K562 (cell line): ENCODE data around the gene CREB3L2. TPM values are rescaled to one million over a fixed set of nuclear protein-coding genes. Genes with fewer than 3 reads are reported as not detected.

Source experiments
- MYC ChIP-seq, 2 experiments: fragments of 250-450 bp in 1 of 2; sonication (Bioruptor Pico) in 1 of 2; IDR thresholded peaks; 2 replicates each; pipeline versions ENCODE4 v1.5.1 to v1.6.1; 2012 to 2021; ENCODE audit warnings: low read depth in 2 of 2, borderline replicate concordance in 1 of 2, improper control_type of control experiment in 1 of 2, low read length in 1 of 2, mild to moderate bottlenecking in 1 of 2, moderate library complexity in 1 of 2
- NCOR1 ChIP-seq: fragments of 450-650 bp; IDR thresholded peaks from 2 replicates; pipeline ENCODE4 v1.6.1; 2016; ENCODE audit warnings: mild to moderate bottlenecking, moderate library complexity
- OTX1 ChIP-seq: fragments of 450-650 bp; formaldehyde crosslinking; IDR thresholded peaks from 2 replicates; pipeline ENCODE4 v1.4.0; 2022; ENCODE audit warnings: mild to moderate bottlenecking
- SAP30 ChIP-seq: fragments of 200-600 bp; sonication (generic); IDR thresholded peaks from 2 replicates; pipeline ENCODE4 v1.6.1; 2012; ENCODE audit warnings: borderline replicate concordance, low read depth, mild to moderate bottlenecking, moderate library complexity, low read length, control low read depth, inconsistent platforms; ENCODE audit not compliant: insufficient read depth, poor library complexity, severe bottlenecking
- ZNF124 ChIP-seq: sonication (generic); formaldehyde crosslinking; IDR thresholded peaks from 2 replicates; pipeline ENCODE4 v1.8.1; 2022; ENCODE audit warnings: missing genetic modification reagents
- ZNF140 ChIP-seq: fragments of 250-450 bp; sonication (Bioruptor Pico); IDR thresholded peaks from 2 replicates; pipeline ENCODE4 v1.8.0; 2021; ENCODE audit warnings: moderate library complexity, mild to moderate bottlenecking, inconsistent platforms
- ZNF354B ChIP-seq: fragments of 250-450 bp; sonication (Bioruptor Pico); IDR thresholded peaks from 2 replicates; pipeline ENCODE4 v1.4.0; 2020
- ZNF75A ChIP-seq: fragments of 450-650 bp; formaldehyde crosslinking; IDR thresholded peaks from 2 replicates; pipeline ENCODE4 v1.4.0; 2020; ENCODE audit warnings: mild to moderate bottlenecking
- polyA plus RNA-seq, 8 experiments: library from polyadenylated mRNA; depleted of rRNA in 4 of 8; stranded (reverse) in 5 of 8; unstranded in 3 of 8; fragments of >200 nt; fragmentation: Nextera tagmentation in 2 of 8; fragmentation: Illumina TruSeq in 1 of 8; extraction: Ambion mirVana in 2 of 8; extraction: Trizol in 1 of 8; gene quantifications; 2 replicates each; pipeline versions ENCODE4 v1.2.1 to v1.2.3, GENCODE V29; 2011 to 2014; ENCODE audit warnings: inconsistent platforms in 1 of 8, missing spikeins in 1 of 8
- total RNA-seq, 7 experiments: library from RNA; depleted of rRNA in 6 of 7; stranded (reverse); fragments of >200 nt in 6 of 7; fragmentation: Illumina TruSeq in 2 of 7; extraction: Trizol in 2 of 7; gene quantifications; 2 replicates each; pipeline versions ENCODE4 v1.2.1 to v1.2.3, GENCODE V29; 2011 to 2021; ENCODE audit warnings: low replicate concordance in 1 of 7
- TF ChIP-seq, protein P1 (sequence below): fragments of 450-650 bp; IDR thresholded peaks from 2 replicates; pipeline ENCODE4 v1.6.1; 2016; ENCODE audit warnings: low read depth
- TF ChIP-seq, protein P2 (sequence below): fragments of 250-450 bp; sonication (Bioruptor Pico); IDR thresholded peaks from 2 replicates; pipeline ENCODE4 v1.9.0; 2021; ENCODE audit warnings: mild to moderate bottlenecking, inconsistent platforms
- TF ChIP-seq, protein P3 (sequence below): IDR thresholded peaks from 2 replicates; pipeline ENCODE4 v1.6.1; 2011; ENCODE audit warnings: borderline replicate concordance, low read depth, mild to moderate bottlenecking, moderate library complexity, low read length; ENCODE audit not compliant: insufficient read depth, poor library complexity, severe bottlenecking
- TF ChIP-seq, protein P4 (sequence below): fragments of 250-450 bp; sonication (Bioruptor Pico); IDR thresholded peaks from 2 replicates; pipeline ENCODE4 v1.5.0; 2021

CREB3L2 gene
- total and polyA plus RNA-seq, 9 of the 15 experiments (the other 6 are each of a cell fraction or from before 2014, with no cell fraction given) = 7.1 to 45.6 (median 15.8) TPM

DNA sequence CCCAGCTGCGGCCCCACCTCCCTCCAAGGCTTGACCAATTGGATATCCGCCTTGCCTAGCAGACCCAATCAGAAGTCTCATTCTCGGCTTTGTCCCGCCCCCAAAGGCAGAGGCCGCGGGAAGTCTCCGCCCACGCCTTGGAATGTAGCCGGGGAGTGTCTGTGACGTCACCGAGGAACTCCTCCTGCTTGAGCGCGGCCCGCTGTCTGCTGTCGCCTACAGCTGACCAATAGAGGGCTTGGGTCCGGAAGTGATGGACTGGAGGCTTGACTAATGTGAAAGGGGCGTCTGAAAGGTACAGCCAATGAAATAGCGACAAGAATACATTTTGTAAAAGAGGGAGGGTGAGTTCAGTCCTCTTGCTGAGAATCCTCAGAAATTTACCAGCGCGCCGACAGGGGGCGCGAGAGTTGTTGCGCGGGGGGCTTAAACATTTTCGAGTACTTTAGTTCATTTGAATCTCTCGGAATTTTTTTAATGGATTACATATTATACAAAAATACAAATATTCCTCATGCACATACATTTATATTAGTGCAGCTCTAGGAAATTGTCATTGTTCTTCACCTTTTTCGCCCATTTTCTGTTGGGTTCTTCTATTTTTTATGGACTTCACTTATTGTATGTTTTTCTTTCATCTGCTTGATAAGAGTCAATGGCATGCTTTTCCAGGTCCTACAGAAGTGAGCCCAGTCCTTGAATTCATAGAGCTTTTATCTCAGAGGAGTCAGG is 376 bp upstream of the CREB3L2 start (continued):
- TF ChIP-seq, protein P1, sequence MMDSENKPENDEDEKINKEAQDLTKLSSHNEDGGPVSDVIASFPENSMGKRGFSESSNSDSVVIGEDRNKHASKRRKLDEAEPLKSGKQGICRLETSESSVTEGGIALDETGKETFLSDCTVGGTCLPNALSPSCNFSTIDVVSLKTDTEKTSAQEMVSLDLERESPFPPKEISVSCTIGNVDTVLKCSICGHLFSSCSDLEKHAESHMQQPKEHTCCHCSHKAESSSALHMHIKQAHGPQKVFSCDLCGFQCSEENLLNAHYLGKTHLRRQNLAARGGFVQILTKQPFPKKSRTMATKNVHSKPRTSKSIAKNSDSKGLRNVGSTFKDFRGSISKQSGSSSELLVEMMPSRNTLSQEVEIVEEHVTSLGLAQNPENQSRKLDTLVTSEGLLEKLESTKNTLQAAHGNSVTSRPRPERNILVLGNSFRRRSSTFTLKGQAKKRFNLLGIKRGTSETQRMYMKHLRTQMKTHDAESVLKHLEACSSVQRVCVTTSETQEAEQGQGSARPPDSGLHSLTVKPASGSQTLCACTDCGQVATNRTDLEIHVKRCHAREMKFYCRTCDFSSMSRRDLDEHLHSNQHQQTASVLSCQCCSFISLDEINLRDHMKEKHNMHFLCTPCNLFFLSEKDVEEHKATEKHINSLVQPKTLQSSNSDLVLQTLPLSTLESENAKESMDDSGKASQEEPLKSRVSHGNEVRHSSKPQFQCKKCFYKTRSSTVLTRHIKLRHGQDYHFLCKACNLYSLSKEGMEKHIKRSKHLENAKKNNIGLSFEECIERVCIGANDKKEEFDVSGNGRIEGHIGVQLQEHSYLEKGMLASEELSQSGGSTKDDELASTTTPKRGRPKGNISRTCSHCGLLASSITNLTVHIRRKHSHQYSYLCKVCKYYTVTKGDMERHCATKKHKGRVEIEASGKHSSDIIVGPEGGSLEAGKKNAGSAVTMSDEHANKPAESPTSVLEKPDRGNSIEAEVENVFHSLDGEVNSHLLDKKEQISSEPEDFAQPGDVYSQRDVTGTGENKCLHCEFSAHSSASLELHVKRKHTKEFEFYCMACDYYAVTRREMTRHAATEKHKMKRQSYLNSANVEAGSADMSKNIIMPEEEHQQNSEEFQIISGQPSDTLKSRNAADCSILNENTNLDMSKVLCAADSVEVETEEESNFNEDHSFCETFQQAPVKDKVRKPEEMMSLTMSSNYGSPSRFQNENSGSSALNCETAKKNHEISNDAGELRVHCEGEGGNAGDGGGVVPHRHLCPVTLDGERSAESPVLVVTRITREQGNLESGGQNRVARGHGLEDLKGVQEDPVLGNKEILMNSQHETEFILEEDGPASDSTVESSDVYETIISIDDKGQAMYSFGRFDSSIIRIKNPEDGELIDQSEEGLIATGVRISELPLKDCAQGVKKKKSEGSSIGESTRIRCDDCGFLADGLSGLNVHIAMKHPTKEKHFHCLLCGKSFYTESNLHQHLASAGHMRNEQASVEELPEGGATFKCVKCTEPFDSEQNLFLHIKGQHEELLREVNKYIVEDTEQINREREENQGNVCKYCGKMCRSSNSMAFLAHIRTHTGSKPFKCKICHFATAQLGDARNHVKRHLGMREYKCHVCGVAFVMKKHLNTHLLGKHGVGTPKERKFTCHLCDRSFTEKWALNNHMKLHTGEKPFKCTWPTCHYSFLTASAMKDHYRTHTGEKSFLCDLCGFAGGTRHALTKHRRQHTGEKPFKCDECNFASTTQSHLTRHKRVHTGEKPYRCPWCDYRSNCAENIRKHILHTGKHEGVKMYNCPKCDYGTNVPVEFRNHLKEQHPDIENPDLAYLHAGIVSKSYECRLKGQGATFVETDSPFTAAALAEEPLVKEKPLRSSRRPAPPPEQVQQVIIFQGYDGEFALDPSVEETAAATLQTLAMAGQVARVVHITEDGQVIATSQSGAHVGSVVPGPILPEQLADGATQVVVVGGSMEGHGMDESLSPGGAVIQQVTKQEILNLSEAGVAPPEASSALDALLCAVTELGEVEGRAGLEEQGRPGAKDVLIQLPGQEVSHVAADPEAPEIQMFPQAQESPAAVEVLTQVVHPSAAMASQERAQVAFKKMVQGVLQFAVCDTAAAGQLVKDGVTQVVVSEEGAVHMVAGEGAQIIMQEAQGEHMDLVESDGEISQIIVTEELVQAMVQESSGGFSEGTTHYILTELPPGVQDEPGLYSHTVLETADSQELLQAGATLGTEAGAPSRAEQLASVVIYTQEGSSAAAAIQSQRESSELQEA = no peak
- no peak for TF ChIP-seq ZNF124
- TF ChIP-seq ZNF75A (CRISPR knock-in tag) = 0 out of 2 replicates have a peak, but pooled peaks have one; percentile 21
- TF ChIP-seq OTX1 = no peak
- TF ChIP-seq SAP30 = no peak
- TF ChIP-seq, protein P2, sequence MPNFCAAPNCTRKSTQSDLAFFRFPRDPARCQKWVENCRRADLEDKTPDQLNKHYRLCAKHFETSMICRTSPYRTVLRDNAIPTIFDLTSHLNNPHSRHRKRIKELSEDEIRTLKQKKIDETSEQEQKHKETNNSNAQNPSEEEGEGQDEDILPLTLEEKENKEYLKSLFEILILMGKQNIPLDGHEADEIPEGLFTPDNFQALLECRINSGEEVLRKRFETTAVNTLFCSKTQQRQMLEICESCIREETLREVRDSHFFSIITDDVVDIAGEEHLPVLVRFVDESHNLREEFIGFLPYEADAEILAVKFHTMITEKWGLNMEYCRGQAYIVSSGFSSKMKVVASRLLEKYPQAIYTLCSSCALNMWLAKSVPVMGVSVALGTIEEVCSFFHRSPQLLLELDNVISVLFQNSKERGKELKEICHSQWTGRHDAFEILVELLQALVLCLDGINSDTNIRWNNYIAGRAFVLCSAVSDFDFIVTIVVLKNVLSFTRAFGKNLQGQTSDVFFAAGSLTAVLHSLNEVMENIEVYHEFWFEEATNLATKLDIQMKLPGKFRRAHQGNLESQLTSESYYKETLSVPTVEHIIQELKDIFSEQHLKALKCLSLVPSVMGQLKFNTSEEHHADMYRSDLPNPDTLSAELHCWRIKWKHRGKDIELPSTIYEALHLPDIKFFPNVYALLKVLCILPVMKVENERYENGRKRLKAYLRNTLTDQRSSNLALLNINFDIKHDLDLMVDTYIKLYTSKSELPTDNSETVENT (CRISPR knock-in tag) = peak; percentile 3; the same call in 1 of the 2 replicates
- TF ChIP-seq, protein P3, sequence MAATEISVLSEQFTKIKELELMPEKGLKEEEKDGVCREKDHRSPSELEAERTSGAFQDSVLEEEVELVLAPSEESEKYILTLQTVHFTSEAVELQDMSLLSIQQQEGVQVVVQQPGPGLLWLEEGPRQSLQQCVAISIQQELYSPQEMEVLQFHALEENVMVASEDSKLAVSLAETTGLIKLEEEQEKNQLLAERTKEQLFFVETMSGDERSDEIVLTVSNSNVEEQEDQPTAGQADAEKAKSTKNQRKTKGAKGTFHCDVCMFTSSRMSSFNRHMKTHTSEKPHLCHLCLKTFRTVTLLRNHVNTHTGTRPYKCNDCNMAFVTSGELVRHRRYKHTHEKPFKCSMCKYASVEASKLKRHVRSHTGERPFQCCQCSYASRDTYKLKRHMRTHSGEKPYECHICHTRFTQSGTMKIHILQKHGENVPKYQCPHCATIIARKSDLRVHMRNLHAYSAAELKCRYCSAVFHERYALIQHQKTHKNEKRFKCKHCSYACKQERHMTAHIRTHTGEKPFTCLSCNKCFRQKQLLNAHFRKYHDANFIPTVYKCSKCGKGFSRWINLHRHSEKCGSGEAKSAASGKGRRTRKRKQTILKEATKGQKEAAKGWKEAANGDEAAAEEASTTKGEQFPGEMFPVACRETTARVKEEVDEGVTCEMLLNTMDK = peak; percentile 76
- TF ChIP-seq MYC (IDR thresholded peaks at IDR 0.05; ENCODE audit: low read depth, low read length) = no peak
- TF ChIP-seq MYC (CRISPR knock-in tag; IDR thresholded peaks at IDR 0.05; ENCODE audit: borderline replicate concordance, low read depth) = no peak
- no peak for TF ChIP-seq ZNF140 (CRISPR knock-in tag)
- TF ChIP-seq ZNF354B (CRISPR knock-in tag) = peak; percentile 13; the same call in 1 of the 2 replicates
- TF ChIP-seq, protein P4, sequence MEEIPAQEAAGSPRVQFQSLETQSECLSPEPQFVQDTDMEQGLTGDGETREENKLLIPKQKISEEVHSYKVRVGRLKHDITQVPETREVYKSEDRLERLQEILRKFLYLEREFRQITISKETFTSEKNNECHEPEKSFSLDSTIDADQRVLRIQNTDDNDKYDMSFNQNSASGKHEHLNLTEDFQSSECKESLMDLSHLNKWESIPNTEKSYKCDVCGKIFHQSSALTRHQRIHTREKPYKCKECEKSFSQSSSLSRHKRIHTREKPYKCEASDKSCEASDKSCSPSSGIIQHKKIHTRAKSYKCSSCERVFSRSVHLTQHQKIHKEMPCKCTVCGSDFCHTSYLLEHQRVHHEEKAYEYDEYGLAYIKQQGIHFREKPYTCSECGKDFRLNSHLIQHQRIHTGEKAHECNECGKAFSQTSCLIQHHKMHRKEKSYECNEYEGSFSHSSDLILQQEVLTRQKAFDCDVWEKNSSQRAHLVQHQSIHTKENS (CRISPR knock-in tag) = no peak
- peak; percentile 36 for TF ChIP-seq NCOR1
